ENCODE results near the gene ABCG5.

The ABCG5 gene

GRCh38 chr2:43810452-43810851, 28.2 kb downstream of the ABCG5 start:
- no peaks in the 10 kb centered on the region for H3K9me3 ChIP-seq (ENCODE audit: control insufficient read depth, insufficient read depth, low read length)
- H3K4me1 ChIP-seq (ENCODE audit: insufficient read depth, low read length) = no peaks in the 10 kb centered on the region
- no peak overlapping the region for H3K9ac ChIP-seq (ENCODE audit: low read depth, low read length)
- H3K36me3 ChIP-seq (ENCODE audit: insufficient read depth, low read length) = no peaks in the 10 kb centered on the region

GRCh38 chr2:43806719-43807031, 32.0 kb downstream of the ABCG5 start:
- Histone ChIP-seq H3K9ac (ENCODE audit: low read depth, low read length) (no peak overlapping the region), H3K9me3 (ENCODE audit: control insufficient read depth, insufficient read depth, low read length) (no peaks in the 10 kb centered on the region), H3K36me3 (ENCODE audit: insufficient read depth, low read length) (no peaks in the 10 kb centered on the region), H3K4me1 (ENCODE audit: insufficient read depth, low read length) (no peaks in the 10 kb centered on the region)

- Histone ChIP-seq H3K9me3 (ENCODE audit: control insufficient read depth, insufficient read depth, low read length) (no peaks in the 10 kb centered on the region), H3K36me3 (ENCODE audit: insufficient read depth, low read length) (no peaks in the 10 kb centered on the region), H3K4me1 (ENCODE audit: insufficient read depth, low read length) (no peaks in the 10 kb centered on the region), H3K9ac (ENCODE audit: low read depth, low read length) (no peak overlapping the region)
Observed at GRCh38 chr2:43803113-43803512, 35.5 kb downstream of the ABCG5 start.

- Histone ChIP-seq H3K4me1 (ENCODE audit: insufficient read depth, low read length) (no peaks in the 10 kb centered on the region), H3K36me3 (ENCODE audit: insufficient read depth, low read length) (no peaks in the 10 kb centered on the region), H3K9ac (ENCODE audit: low read depth, low read length) (no peak overlapping the region), H3K9me3 (ENCODE audit: control insufficient read depth, insufficient read depth, low read length) (no peaks in the 10 kb centered on the region)
Observed at GRCh38 chr2:43802135-43802534, 36.5 kb downstream of the ABCG5 start.

- Histone ChIP-seq H3K9ac (ENCODE audit: low read depth, low read length) (no peak overlapping the region), H3K9me3 (ENCODE audit: control insufficient read depth, insufficient read depth, low read length) (no peaks in the 10 kb centered on the region), H3K4me1 (ENCODE audit: insufficient read depth, low read length) (no peaks in the 10 kb centered on the region), H3K36me3 (ENCODE audit: insufficient read depth, low read length) (no peaks in the 10 kb centered on the region)
Observed at GRCh38 chr2:43800894-43801293, 37.7 kb downstream of the ABCG5 start.

- no peaks in the 10 kb centered on the region for H3K9me3 ChIP-seq (ENCODE audit: control insufficient read depth, insufficient read depth, low read length)
- H3K4me1 ChIP-seq (ENCODE audit: insufficient read depth, low read length) = no peaks in the 10 kb centered on the region
- H3K36me3 ChIP-seq (ENCODE audit: insufficient read depth, low read length) = no peaks in the 10 kb centered on the region
- no peak overlapping the region for H3K9ac ChIP-seq (ENCODE audit: low read depth, low read length)
Observed at GRCh38 chr2:43798300-43798699, 40.3 kb downstream of the ABCG5 start.

GRCh38 chr2:43796206-43796605, 42.4 kb downstream of the ABCG5 start:
- no peaks in the 10 kb centered on the region for H3K36me3 ChIP-seq (ENCODE audit: insufficient read depth, low read length)
- H3K4me1 ChIP-seq (ENCODE audit: insufficient read depth, low read length) = no peaks in the 10 kb centered on the region
- H3K9ac ChIP-seq (ENCODE audit: low read depth, low read length) = no peak overlapping the region
- no peaks in the 10 kb centered on the region for H3K9me3 ChIP-seq (ENCODE audit: control insufficient read depth, insufficient read depth, low read length)

- Histone ChIP-seq H3K36me3 (ENCODE audit: insufficient read depth, low read length) (no peaks in the 10 kb centered on the region), H3K9me3 (ENCODE audit: control insufficient read depth, insufficient read depth, low read length) (no peaks in the 10 kb centered on the region), H3K4me1 (ENCODE audit: insufficient read depth, low read length) (no peaks in the 10 kb centered on the region), H3K9ac (ENCODE audit: low read depth, low read length) (no peak overlapping the region)
Observed at GRCh38 chr2:43794956-43795355, 43.7 kb downstream of the ABCG5 start.

GRCh38 chr2:43792653-43793052, 46.0 kb downstream of the ABCG5 start:
- no peaks in the 10 kb centered on the region for H3K36me3 ChIP-seq (ENCODE audit: insufficient read depth, low read length)
- no peaks in the 10 kb centered on the region for H3K9me3 ChIP-seq (ENCODE audit: control insufficient read depth, insufficient read depth, low read length)
- H3K9ac ChIP-seq (ENCODE audit: low read depth, low read length) = no peak overlapping the region
- no peaks in the 10 kb centered on the region for H3K4me1 ChIP-seq (ENCODE audit: insufficient read depth, low read length)

GRCh38 chr2:43791035-43791765, 47.4 kb downstream of the ABCG5 start:
- Histone ChIP-seq H3K4me1 (ENCODE audit: insufficient read depth, low read length) (no peaks in the 10 kb centered on the region), H3K9ac (ENCODE audit: low read depth, low read length) (no peak overlapping the region), H3K9me3 (ENCODE audit: control insufficient read depth, insufficient read depth, low read length) (no peaks in the 10 kb centered on the region), H3K36me3 (ENCODE audit: insufficient read depth, low read length) (no peaks in the 10 kb centered on the region)

GRCh38 chr2:43790147-43790546, 48.5 kb downstream of the ABCG5 start:
- Histone ChIP-seq H3K9ac (ENCODE audit: low read depth, low read length) (no peak overlapping the region), H3K4me1 (ENCODE audit: insufficient read depth, low read length) (no peaks in the 10 kb centered on the region), H3K9me3 (ENCODE audit: control insufficient read depth, insufficient read depth, low read length) (no peaks in the 10 kb centered on the region), H3K36me3 (ENCODE audit: insufficient read depth, low read length) (no peaks in the 10 kb centered on the region)

- Histone ChIP-seq H3K9me3 (ENCODE audit: control insufficient read depth, insufficient read depth, low read length) (no peaks in the 10 kb centered on the region), H3K36me3 (ENCODE audit: insufficient read depth, low read length) (no peaks in the 10 kb centered on the region), H3K4me1 (ENCODE audit: insufficient read depth, low read length) (no peaks in the 10 kb centered on the region), H3K9ac (ENCODE audit: low read depth, low read length) (no peak overlapping the region)
Observed at GRCh38 chr2:43788646-43789045, 50.0 kb downstream of the ABCG5 start.

- H3K9ac ChIP-seq (ENCODE audit: low read depth, low read length) = no peak overlapping the region
- no peaks in the 10 kb centered on the region for H3K9me3 ChIP-seq (ENCODE audit: control insufficient read depth, insufficient read depth, low read length)
- no peaks in the 10 kb centered on the region for H3K4me1 ChIP-seq (ENCODE audit: insufficient read depth, low read length)
- no peaks in the 10 kb centered on the region for H3K36me3 ChIP-seq (ENCODE audit: insufficient read depth, low read length)
Observed at GRCh38 chr2:43787895-43788294, 50.7 kb downstream of the ABCG5 start.

- Histone ChIP-seq H3K4me1 (ENCODE audit: insufficient read depth, low read length) (no peaks in the 10 kb centered on the region), H3K36me3 (ENCODE audit: insufficient read depth, low read length) (no peaks in the 10 kb centered on the region; the same call in 1 of the 2 replicates), H3K9me3 (ENCODE audit: control insufficient read depth, insufficient read depth, low read length) (no peaks in the 10 kb centered on the region), H3K9ac (ENCODE audit: low read depth, low read length) (no peak overlapping the region)
Observed at GRCh38 chr2:43778233-43778632, 60.4 kb downstream of the ABCG5 start.

- no peak overlapping the region for H3K9ac ChIP-seq (ENCODE audit: low read depth, low read length)
- no peaks in the 10 kb centered on the region for H3K4me1 ChIP-seq (ENCODE audit: insufficient read depth, low read length)
- H3K36me3 ChIP-seq (ENCODE audit: insufficient read depth, low read length) = no peaks in the 10 kb centered on the region; the same call in 1 of the 2 replicates
- no peaks in the 10 kb centered on the region for H3K9me3 ChIP-seq (ENCODE audit: control insufficient read depth, insufficient read depth, low read length)
Observed at GRCh38 chr2:43777306-43777926, 61.2 kb downstream of the ABCG5 start.

Measured in ES-I3 (cell line).